Neural cell (in vitro differentiated cells): ENCODE results near the gene CDK5RAP2.

Experiments used
- CTCF ChIP-seq: fragments of 450-650 bp; IDR thresholded peaks from 2 replicates; pipeline ENCODE4 v1.5.1; 2014; ENCODE audit warnings: antibody characterized with exemption, mild to moderate bottlenecking, moderate library complexity; ENCODE audit not compliant: poor library complexity, severe bottlenecking
- POLR2AphosphoS5 ChIP-seq: IDR thresholded peaks from 2 replicates; pipeline ENCODE4 v1.6.1; 2012

GRCh38 chr9:120396418-120396817 is 183.5 kb downstream of the CDK5RAP2 start:
- TF ChIP-seq POLR2AphosphoS5 (no peak), CTCF (no peak)
